ENCODE results near the gene PGM2L1.
A peak's percentile ranks its signal among the peaks of the same experiment; 100 is the strongest.

Gene PGM2L1

GRCh38 chr11:74299015-74299414, 99.2 kb downstream of the PGM2L1 start:
- no peak for DNase-seq (ENCODE audit: low read depth)

- no peak for DNase-seq (ENCODE audit: low read depth)
Observed at GRCh38 chr11:74297484-74297883, 100.7 kb downstream of the PGM2L1 start.

GRCh38 chr11:74288911-74289310, 109.3 kb downstream of the PGM2L1 start:
- no peak for DNase-seq (ENCODE audit: low read depth)

GRCh38 chr11:74288161-74288560, 110.1 kb downstream of the PGM2L1 start:
- DNase-seq (ENCODE audit: low read depth), result peak; percentile 87

GRCh38 chr11:74284466-74284865, 113.8 kb downstream of the PGM2L1 start:
- DNase-seq (ENCODE audit: low read depth), result no peak

- no peak for DNase-seq (ENCODE audit: low read depth)
Observed at GRCh38 chr11:74283580-74284180, 114.6 kb downstream of the PGM2L1 start.

- DNase-seq (ENCODE audit: low read depth), result no peak
Observed at GRCh38 chr11:74282914-74283371, 115.3 kb downstream of the PGM2L1 start.

GRCh38 chr11:74282421-74282820, 115.8 kb downstream of the PGM2L1 start:
- DNase-seq (ENCODE audit: low read depth), result no peak

- no peak for DNase-seq (ENCODE audit: low read depth)
Observed at GRCh38 chr11:74280494-74280893, 117.7 kb downstream of the PGM2L1 start.

Measured in GM04503 (cell line).